GM18520 (cell line): ENCODE measurements around the gene TMEFF2.
"Not testable (repeated sequence)": the region's sequence is repeated elsewhere in the genome, so short reads cannot be mapped to it uniquely, and the experiment has no call there.

Experiments used
- ATAC-seq: cut with Tn5 transposase; IDR thresholded peaks from one replicate; pipeline ENCODE4 v1.9.1; 2021; ENCODE audit not compliant: unreplicated experiment

The TMEFF2 gene

DNA sequence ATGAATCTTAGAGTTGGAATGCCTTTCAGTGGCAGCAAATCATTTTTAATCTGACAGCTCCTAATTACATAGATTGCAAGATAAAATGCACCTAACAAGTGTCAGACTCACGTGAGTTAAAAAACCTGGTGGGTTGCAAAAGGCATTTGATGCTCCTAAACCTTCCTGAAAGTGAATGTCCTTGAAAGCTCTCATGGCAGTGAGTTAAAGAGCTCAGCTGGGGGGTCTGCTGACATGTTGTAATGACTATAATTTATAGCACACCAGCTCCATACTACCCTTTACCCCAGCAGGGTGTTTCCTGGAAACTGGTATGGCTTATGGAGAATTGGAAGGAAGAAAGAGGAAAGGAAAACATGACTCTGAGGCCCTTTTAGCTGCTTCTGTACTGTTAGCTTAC is 256.0 kb downstream of the TMEFF2 start:
- no peak for ATAC-seq

DNA sequence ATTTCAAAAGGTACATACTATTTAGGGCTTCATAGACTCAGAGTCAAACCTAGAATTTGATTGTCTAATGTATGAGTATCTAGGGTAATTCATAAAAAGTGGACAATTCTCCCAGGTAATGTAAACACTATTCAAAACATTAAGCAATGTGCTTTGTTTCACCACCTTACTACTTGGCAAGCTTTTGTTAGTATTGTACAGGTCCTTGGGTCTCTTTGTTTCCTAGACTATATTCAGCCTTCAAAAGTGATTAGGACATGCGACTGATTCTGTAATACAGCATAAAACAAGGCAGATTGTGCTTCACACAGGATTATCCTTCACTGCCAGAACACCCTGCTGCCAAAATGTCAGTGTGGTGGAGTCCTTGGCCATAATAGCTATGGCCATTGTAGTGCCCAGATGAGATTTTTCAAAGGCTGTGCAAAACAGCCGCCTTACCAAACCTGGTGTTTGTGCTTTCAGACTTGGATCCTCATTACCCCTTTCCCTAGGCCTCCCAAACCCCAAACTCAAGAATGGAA is 257.8 kb downstream of the TMEFF2 start:
- no peak for ATAC-seq

GRCh38 chr2:191935247-191935646 is 259.5 kb downstream of the TMEFF2 start:
- no peak for ATAC-seq

GRCh38 chr2:191933307-191934105 is 261.2 kb downstream of the TMEFF2 start:
- peak; percentile 71 for ATAC-seq

GRCh38 chr2:191932286-191932685 is 262.4 kb downstream of the TMEFF2 start:
- no peak for ATAC-seq

DNA sequence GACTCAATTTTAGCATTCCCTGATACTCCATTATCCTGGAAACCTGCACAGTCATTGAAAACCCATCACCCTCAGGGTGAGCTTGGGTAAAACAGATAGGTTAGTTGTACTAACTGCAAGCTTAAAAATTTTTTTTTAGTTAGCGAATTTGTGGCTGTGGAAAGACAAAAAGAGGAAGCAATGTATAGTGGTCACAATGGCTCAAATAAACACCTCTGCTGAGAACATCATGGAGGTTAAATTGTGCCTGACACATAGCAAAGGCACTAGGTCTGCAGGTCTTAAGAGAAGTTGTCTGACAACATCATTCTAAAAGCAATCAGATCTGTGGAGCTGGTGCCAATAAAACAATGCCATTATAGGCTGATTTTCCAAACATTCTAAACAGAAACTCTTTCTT is 263.4 kb downstream of the TMEFF2 start:
- ATAC-seq = no peak

DNA sequence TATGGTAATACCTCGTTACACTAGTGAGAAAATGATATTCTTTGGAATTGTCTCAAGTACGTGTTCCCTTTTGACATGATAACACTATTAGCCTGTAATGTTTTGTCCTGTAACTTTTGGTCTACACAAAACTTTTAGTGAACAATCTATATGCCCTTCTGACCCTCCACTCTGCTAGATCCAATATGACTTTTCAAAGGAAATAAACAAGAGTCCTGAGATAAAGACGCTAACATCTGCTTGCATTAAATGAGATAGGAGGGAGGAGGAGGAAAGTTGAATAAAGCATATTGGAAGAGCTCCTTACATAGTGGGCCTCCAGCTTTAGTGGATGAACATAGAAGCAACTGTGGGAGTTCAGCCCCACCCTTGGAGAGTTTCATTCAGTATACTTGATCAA is 264.5 kb downstream of the TMEFF2 start:
- ATAC-seq = no peak

DNA sequence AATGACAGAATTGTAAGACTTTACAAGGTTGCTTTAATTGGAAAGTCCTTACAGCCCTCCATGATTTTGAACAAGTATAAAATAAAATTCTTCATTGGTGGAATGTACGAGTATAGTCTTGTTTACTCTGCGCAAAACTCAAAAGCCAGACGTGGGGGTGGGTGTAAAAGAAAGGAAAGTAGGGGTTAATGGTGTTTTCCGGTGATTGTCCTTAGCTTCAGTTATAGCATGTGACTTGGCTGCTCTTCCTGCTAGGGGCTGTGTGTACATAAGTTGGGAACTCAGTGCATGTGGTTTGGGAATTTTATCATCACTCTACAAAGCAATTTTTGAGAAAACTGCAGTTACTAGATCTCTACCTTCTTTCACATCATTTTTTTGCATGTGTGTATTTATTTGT is 265.4 kb downstream of the TMEFF2 start:
- ATAC-seq = no peak

- ATAC-seq = no peak
Observed at GRCh38 chr2:191927991-191928390, 266.7 kb downstream of the TMEFF2 start.

- ATAC-seq = no peak
Observed at GRCh38 chr2:191927319-191927867, 267.3 kb downstream of the TMEFF2 start.

GRCh38 chr2:191926671-191927070 is 268.1 kb downstream of the TMEFF2 start:
- no peak for ATAC-seq

DNA sequence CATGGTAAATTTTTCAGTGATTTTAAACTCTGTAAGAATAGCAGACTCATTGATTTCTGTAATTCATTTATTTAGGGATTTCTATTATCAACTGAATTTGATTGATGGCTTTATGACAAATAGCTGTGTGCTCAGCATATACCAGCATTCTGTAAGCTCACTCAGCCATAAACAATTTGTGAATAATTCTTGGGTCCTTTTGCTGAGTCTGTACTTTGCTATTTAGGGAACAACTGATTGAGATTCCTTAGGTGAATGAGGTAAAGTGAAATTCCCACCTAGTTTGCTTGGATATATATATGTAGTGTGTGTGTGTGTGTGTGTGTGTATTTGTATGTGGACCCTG is 271.1 kb downstream of the TMEFF2 start:
- no peak for ATAC-seq

GRCh38 chr2:191922736-191923651 is 271.7 kb downstream of the TMEFF2 start:
- ATAC-seq = peak; percentile 93

- not testable (repeated sequence) for ATAC-seq
Observed at GRCh38 chr2:191921650-191922049, 273.1 kb downstream of the TMEFF2 start.

GRCh38 chr2:191920502-191920901 is 274.2 kb downstream of the TMEFF2 start:
- no peak for ATAC-seq

GRCh38 chr2:191917967-191918651 is 276.6 kb downstream of the TMEFF2 start:
- no peak for ATAC-seq

GRCh38 chr2:191917430-191917881 is 277.3 kb downstream of the TMEFF2 start:
- no peak for ATAC-seq

DNA sequence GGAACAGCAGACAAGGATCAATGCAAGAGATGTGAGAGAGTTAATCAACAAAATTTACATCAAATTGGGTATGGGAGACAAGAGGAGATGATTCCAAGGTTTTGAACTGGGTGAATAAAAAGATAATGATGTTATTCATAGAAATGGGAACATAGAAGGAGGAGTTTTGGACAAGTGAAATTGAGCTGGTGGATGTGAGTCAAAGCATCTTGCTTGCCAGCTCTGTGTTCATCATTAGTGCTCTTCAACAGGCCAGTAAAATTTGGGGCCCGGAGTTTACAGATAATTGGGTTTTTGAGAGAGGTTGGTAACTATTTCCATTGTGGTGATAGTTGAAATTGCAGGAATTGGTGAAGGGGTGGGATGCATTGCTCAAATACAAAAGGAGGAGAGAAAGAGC is 277.9 kb downstream of the TMEFF2 start:
- ATAC-seq = no peak

- no peak for ATAC-seq
Observed at GRCh38 chr2:191915750-191916149, 279.0 kb downstream of the TMEFF2 start.

DNA sequence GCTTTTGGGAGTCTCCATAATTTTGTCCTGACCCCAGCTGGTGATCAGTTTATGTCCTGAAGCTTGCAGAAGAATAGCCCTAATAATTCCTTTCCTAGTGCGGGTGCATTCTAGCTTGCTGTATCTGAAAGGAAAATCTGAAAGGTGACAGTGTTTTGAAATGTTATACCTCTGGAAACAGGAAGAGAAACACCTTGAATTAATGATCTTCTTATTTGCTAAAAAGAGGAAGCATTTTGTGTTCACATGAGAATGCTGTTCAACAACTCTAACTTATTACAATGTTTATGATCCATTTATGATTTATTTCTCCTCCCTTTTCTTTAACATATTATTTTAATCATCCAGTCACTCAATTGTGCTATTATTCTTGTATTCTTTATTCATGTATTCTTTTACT is 280.9 kb downstream of the TMEFF2 start:
- no peak for ATAC-seq

- no peak for ATAC-seq
Observed at GRCh38 chr2:191912764-191913163, 282.0 kb downstream of the TMEFF2 start.
